Hematopoietic multipotent progenitor cell treated with erythropoietin and hydrocortisone succinate and interleukin-3 and kit ligand, for 6 days (in vitro differentiated cells): ENCODE data around the gene SLC66A2.
"Not testable (repeated sequence)": the region's sequence is repeated elsewhere in the genome, so short reads cannot be mapped to it uniquely, and the experiment has no call there.

ENCODE experiments used
- DNase-seq: peaks from one replicate; pipeline ENCODE4 v3.0.0-alpha.2; 2015

Gene SLC66A2

DNA sequence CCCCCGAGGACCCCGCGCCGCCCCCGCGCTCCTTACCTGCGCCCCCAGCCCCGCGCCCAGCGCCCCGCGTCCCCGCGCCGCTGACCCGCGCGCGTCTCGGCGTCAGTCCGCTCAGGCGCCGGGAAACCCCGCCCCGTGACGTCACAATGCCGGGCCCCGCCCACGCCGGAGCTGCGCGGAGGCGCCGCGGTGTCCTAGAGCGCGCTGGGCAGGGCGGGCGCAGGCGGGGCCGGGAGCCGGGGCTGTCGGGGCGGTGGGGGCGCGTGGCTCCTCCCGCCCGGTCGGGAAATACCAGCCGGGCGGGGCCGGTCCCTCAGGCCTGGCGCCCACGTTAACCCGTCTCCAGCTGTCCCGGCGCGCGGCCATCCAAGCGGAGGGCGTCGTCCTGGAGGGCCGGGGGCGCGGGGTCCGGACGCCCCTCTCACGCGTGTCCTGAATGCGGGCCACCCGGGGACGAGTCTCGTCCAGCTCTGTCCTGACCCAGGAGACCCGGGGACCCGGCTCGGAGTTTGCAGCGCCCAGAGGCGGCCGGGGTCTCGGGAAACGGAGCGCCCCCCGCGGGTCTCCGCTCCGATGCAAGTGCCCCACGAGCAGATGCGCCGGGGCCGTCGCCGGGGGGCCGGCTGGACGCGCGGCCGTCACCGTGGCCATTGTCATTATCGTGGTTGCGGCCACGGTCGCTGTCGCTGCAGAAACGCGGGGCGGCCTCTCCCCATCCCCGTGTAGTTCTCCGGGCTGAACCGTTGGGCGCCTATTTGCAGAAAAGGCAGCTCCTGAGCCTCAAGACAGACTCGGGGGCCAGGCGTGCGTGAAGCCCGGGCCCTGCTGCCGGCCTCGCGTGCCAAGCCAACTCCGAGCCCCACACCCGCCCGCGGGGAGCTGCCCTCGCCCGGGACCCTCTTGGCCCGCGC lies at the start of gene SLC66A2:
SLC66A2 (minus strand) TSS at position 109 of the 911 bp plus-strand sequence. CDS start 727 bp downstream, outside the sequence.
- peak; percentile 89 for DNase-seq

DNA sequence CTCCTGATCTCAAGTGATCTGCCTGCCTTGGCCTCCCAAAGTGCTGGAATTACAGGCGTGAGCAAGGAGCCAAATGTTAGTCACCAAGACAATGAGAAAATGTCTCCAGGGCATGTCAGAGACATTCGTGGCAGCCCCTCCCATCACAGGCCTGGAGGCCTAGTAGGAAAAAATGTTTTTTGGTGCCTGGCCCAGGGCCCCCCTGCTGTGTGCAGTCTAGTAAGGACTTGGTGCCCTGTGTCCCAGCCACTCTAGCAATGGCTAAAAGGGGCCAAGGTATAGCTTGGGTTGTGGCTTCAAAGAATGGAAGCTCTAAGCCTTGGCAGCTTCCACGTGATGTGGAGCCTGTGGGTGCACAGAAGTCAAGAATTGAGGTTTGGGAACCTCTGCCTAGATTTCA lies 49.4 kb upstream of the SLC66A2 start:
- no peak for DNase-seq

DNA sequence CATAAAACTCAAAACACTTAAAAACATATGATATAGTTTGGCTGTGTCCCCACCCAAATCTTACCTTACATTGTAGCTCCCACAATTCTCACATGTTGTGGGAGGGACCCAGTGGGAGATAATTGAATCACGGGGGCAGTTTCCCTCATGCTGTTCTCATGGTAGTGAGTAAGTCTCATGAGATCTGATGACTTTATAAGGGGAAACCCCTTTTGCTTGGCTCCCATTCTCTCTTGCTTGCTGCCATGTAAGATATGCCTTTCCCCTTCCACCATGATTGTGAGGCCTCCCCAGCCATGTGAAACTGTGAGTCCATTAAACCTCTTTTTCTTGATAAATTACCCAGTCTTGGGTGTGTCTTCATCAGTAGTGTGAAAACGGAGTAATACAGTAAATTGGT lies 48.2 kb upstream of the SLC66A2 start:
- DNase-seq, result not testable (repeated sequence)

DNA sequence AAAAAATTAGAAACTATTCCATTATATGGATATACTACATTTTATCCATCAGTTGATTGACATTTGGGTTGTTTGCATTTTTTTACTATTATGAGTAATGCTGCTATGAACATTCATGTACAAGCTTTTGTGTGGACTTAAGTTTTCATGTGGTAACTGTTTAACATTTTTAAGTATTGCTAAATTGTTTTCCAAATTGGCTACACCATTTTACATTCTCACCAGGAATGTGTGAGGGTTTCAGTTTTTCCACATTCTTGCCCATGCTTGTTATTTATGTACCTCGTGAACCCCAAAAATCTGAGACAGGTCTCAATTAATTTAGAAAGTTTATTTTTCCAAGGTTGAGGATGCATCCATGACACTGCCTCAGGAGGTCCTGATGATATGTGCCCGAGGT lies 40.0 kb upstream of the SLC66A2 start:
- DNase-seq, result no peak

DNA sequence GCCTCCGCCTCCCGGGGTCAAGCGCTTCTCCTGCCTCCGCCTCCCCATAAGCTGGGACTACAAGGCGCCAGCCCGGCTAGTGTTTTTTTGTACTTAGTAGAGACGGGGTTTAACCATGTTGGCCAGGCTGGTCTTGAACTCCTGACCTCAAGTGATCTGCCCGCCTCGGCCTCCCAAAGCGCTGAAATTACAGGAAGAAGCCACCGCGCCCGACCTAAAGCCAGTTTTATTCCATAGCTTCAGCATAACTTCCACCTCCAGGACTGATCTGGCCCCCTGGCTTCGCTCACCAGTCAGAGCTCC lies 37.7 kb upstream of the SLC66A2 start:
- no peak for DNase-seq

DNA sequence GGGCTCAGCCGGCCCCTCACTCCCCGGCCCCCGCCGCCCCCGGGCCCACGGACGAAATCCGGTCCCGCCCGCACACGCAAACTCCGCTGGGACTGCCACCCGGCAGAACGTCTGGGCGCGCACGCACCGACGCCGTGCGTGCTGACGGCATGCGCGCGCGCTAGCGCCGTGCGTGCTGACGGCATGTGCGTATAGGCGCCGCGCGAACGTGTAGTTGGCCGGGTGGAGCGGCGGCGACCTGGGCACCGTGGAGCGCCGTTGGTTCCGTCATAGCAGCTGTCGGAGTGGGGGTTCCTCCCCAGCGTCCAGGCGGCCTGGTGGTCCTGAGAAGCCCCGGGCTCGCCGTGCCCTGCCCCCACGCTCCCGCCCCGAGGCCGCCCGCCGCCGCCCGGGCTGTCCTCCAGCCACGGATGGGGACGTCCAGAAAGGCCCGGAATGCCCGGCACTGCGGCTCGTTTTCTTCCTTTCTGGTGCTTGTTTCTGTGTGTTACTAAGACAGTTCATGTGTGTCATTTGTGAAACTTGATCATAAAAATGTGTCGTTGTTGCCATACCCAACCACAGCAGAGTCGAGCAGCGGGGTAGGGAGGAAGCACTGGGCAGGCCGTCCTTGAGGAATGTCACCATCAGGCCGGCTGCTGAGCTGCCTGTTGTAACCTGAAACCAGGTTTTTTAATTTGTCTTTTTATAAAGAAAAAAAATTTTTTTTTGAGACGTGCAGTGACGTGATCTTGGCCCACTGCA lies 37.2 kb upstream of the SLC66A2 start, which contains the start of gene TXNL4A:
TXNL4A (minus strand) TSS at position 113 of the 744 bp plus-strand sequence. CDS start 171 bp downstream, outside the sequence.
- peak; percentile 92 for DNase-seq

DNA sequence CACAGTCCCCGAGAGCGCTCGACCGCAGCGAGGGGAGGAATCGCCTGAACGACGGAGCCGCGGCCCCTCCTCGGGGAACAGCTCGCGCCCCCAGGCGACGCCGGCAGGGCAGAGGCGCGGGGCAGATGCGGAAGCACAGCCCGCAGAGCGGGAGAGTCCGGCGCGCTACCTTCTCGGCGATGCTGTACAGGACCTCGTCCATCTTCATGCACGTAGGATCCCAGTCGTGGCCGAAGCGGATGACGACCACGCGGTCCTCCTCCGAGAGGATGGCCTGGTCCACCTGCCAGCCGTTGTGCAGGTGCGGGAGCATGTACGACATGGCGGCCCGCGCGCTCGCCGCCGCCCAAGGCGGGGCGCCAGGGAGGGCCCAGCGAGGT lies 36.6 kb upstream of the SLC66A2 start:
- peak; percentile 73 for DNase-seq

DNA sequence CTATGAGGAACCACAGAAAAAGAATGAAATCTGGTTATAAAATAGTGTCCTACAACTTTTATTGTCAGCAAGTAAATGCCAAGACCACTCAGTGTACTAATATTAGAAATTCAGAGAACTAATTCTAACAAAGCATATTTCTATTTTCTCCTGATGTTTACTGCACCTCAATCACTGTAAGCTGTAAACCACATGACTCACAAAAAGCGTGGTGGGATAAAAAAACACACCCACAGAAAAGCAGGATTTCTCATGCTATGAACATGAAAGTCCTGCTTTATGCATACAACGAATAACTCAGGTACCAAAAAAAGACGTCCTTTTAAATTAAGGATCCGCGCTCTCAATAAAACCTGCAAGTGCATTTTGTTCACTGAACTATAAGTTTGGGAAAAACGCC lies 36.1 kb upstream of the SLC66A2 start:
- DNase-seq, result peak; percentile 28

DNA sequence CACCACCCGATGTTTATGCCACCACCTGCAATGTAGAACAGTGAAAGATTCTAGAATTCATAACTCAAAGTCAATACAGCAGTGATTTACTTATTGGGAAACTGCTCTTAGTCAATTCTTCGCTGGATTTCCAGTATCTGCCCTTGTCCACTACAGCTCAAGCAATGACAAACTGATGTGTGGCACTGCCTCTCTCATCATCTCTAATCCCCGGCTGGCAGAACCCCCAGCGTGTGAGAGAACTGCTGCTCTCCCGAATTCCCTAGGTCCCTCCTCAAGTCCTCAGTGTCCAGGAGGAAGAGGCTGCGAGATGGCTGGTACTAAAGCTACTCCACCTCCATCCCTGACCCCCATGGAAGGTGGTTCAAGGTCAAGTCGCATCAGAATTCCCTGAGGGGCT lies 35.3 kb upstream of the SLC66A2 start:
- DNase-seq, result no peak

DNA sequence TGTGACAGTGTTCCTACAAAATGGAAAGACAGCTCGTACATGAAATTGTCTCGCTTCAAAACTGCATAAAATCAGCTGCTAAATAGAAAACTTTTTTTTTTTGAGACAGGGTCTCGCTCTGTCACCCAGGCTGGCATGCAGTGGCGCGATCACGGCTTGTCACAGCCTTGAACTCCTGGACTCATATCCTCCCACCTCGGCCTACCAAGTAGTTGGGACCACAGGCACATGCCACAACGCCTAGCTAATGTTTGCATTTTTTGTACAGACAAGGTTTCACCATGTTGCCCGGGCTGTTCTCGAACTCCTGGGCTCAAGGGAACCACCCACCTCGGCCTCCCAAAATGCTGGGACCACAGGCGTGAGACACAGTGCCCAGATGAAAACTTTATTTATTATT lies 33.7 kb upstream of the SLC66A2 start:
- no peak for DNase-seq

DNA sequence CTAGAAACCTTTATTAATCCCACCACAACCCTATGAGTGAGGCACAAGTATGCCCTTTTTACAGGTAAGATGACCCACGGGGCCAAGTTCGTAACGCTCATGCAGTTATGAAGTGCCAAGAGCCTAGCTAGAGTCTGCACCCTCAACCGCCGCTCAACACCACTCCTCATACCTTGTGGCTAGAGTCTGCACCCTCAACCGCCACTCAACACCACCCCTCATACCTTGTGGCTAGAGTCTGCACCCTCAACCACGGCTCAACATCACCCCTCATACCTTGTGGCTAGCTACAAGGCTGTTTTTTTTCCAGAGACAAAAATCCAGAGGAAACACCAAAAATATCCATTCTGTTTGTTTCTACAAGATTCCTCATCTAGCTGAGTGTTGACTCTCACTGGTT lies 32.3 kb upstream of the SLC66A2 start:
- no peak for DNase-seq

DNA sequence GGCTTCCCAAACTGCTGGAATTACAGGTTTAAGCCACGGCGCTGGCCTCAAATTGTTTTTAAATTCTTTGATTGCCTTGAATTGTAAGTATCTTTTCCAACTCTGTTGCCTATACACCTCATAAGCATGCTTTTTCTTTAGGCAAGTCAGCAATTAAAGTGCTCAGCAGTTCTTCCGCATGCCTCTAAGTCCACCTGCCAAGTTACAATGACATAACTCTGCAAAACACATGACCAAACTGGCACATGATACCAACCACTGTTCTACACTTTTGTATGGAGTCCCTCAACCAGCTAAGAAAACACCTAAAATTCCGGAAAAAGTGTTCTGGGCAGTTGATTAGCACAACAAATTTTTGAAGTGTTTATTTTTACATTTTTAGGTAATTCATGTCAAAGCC lies 31.8 kb upstream of the SLC66A2 start:
- no peak for DNase-seq

DNA sequence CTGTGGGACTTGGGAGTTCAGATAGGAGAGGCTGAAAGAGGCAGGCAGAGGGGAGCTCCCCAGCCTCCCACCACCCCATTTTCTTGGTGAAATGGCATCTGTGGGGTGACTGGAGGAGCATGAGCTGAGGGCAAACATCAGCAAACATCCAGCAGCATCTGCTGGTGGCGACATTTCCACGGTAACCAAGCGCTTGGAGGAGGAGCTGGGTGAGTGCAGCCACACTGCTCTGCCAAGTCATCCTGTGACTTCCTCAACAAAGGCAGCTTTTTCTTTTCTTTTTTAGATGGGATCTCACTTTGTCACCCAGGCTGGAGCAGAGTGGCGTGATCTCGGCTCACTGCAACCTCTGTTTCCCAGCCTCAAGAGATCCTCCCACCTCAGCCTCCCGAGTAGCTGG lies 31.3 kb upstream of the SLC66A2 start:
- peak; percentile 82 for DNase-seq

DNA sequence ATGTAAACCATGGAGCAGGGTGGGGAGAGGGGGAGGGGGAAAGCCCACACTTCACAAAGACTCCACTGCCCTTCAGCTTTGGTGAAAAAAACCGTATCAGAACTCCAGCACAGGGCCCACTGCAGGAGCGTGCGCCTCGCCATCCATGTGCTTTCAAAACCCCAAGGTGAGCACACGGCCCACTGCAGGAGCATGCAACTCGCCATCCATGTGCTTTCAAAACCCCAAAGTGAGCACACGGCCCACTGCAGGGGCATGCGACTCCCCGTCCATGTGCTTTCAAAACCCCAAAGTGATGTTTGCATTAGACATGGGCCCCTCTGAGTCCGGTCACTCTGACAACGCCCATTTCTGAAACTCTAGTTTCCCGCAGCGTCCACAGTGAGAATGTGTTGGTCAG lies 29.1 kb upstream of the SLC66A2 start:
- DNase-seq, result no peak

DNA sequence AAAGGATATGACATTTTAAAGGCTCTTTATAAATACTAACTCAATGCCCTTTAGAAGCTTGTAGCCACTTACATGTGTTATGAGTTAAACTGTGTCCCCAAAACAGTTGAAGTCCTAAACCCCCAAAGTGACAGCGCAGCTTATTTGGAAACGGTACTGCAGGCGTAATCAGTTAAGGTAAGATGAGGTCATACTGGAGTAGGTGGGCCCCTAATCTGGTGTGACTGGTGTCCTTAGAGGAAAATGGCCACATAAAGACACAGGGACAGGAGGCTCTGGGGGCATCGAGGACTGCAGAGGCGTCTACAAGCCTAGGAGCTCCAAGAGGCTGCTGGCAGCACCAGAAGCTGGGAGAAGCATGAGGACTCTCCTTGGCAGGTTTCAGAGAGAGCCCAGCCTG lies 28.4 kb upstream of the SLC66A2 start:
- no peak for DNase-seq

DNA sequence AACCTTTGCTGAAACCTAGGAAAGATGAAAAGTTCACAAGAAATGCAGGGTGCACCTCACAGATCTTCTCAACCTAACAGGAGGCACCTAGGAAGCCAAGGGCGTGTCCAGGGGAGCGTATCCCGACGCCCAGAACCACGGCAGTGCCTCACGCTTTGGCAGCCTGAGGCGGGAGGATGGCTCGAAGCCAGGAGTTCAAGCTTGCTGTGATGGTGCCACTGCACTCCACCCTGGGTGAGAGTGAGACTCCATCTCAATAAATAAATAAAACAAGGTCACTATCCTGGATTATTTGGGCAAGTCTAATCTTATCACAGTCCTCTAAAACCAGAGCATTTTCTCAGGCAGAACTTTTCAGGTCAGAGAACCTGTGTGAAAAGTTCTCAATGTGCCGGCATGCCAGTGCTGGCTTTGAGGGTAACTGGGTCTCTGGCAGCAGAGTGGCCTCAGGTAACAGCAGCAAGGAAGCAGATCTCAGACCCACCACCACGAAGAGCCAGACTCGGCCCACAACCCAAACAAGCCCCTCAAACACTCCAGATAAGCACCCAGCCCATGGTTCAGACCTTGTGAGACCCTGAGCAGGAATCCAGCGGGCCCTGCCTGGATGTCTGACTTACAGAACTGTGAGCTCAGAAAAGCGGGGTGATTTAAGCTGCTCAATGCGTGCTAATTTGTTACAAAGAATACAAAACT lies 24.7 kb upstream of the SLC66A2 start:
- peak; percentile 73 for DNase-seq

DNA sequence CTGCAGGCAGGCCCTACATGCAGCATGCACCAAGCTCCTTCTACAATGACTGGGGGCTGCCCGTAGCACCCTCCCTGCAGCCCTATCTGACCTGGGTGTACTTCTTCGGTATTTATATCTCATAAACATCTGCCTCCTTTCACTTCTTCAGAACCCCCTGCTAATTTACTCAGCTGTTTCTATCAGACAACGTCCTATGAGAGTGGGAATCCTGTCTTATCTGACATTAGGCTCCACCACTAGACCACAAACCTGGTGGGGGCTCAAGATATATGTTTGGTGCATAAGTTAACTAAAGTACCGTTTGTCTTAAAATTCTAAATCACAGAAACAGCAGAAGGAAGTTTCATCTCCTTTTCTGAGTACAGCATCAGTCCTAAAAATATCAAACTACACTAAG lies 23.6 kb upstream of the SLC66A2 start:
- DNase-seq, result peak; percentile 96

DNA sequence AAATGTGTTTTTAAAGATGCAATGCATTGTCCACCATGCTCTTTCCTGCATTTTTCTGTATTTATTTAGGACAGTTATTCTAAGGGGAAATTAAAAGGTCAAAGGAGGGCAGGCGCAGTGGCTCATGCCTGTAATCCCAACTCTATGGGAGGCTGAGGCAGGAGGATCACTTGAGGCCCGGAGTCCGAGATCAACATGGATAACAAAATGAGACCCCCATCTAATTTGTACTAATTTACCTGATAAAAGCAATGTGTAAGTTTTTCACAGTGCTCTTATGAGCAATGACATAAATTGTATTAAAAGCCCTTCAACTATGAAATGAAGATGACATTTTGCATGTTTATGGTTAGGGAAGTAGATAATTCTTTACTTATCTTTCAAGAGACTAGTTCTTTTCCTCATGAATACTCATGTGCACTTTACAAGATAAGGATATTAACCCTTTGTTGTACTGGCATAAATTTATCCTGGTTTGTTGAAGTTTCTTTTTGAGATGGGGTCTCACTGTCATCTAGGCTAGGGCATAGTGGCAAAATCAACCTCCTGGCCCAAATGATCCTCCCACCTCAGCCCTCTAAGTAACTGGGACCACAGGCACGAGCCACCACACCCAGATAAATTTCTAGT lies 22.7 kb upstream of the SLC66A2 start:
- peak; percentile 52 for DNase-seq

DNA sequence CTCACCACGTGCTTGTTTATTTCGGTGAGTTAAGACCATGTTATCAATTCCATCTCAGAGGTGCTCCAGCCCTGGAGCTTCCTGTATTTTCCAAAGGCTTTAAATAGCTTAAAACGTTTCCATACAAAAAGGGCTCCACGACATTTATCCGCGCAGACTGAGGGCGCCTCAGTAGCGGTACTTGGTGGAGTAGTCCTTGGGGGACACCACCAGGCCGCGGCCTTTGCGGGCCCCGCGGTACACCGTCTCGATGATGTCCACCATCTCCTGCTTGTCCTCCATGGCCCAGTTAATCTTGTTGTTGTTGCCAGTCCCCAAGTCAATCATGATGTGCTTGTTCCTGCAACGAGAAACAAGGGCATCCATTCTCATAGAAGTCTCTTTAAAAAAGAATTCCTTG lies 22.1 kb upstream of the SLC66A2 start:
- DNase-seq, result no peak

DNA sequence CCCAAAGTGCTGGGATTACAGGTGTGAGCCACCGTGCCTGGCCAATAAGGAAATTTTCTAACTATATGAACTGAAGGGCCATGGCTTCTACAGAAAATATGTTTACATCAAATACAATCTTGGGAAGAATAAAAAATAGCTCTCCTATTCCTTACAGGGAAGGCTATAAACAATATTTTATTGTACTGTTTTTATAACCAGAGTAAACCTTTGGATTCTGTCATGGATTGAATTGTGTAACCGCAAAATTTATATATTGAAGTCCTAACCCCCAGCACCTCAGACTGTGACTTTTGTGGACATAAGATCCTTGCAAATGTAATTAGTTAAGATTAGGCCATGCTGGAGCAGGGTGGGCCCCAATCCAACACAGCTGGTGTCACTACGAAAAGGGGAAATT lies 21.3 kb upstream of the SLC66A2 start:
- no peak for DNase-seq

DNA sequence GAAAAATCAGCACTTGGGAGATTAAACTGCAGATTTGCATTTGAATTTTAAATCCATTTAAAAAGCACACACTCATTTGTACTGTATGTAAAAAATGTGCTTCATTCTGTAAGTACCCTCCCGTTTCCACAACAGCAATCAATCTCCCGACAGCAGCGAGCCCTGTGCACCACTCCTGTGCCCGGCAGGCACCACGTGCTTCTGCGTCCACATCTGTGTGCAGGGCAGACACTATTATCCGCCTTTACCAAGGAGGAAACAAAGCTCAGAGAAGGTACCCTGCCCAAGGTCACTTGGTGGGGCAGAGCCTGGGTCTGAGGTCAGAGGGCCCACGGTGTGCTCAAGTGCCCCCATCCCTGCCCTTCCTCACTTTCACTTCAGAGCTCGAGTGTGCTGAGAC lies 20.5 kb upstream of the SLC66A2 start:
- no peak for DNase-seq

DNA sequence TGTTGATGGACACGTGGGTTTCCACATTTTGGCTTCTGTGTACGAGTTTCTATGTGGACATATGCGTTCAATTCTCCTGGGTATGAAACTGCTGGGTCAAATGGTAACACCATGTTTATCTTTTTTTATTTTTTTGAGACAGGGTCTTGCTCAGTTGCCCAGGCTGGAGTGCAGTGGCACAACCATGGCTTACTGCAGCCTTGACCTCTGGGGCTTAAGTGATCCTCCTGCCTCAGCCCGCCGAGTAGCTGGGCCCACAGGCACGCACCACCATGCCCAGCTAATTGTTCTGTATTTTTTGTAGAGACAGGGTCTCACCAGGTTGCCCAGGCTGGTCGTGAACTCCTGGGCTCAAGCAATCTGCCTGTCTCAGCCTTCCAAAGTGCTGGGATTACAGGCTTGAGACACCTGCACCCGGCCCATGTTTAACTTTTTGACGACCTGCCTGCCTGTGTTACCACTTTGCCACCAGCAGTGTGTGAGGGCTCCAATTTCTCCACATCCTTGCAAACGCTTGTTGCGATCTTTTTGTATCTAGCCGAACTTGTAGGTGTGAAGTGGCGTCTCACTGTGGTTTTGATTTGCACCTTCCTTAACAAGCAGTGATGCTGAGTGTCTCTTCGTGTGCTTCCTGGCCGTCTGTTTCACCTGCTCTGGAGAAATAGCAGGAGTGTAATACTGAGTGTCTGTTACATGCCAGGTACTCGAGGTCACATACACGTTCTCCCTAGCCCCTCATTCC lies 19.9 kb upstream of the SLC66A2 start:
- no peak for DNase-seq
